Urinary bladder (tissue), 4 donors: Measurements from ENCODE around the gene PTPRO. TPM values are rescaled to one million over a fixed set of nuclear protein-coding genes. Genes with fewer than 3 reads are reported as not detected.

Experiments used
- DNase-seq: peaks from one replicate; pipeline ENCODE4 v3.0.0-alpha.2; 2015; ENCODE audit errors: extremely low spot score
- H3K27ac ChIP-seq: one replicate; pipeline ENCODE4 v1.5.1; 2013; ENCODE audit warnings: low read depth, mild to moderate bottlenecking, moderate library complexity
- H3K36me3 ChIP-seq: one replicate; pipeline ENCODE4 v1.6.1; 2013; ENCODE audit warnings: mild to moderate bottlenecking, moderate library complexity; ENCODE audit not compliant: insufficient read depth
- H3K4me1 ChIP-seq: one replicate; pipeline ENCODE4 v1.6.1; 2013; ENCODE audit warnings: mild to moderate bottlenecking, moderate library complexity; ENCODE audit not compliant: insufficient read depth
- H3K4me3 ChIP-seq: one replicate; pipeline ENCODE4 v1.5.1; 2013; ENCODE audit warnings: low read depth, low read length
- WGBS: extraction: QIAGEN DNeasy Blood & Tissue Kit; methylation state at CpG from one replicate; pipeline ENCODE4 v1.1.7; 2013; 5-methylcytosine and 5-hydroxymethylcytosine counted together
- polyA plus RNA-seq: library from polyadenylated mRNA; stranded (reverse); fragments of 200-250 nt; gene quantifications from one replicate; pipeline ENCODE4 v1.2.3, GENCODE V29; 2013
- total RNA-seq: library from RNA; depleted of rRNA; stranded (reverse); fragments of >200 nt; gene quantifications from one replicate; pipeline ENCODE4 v1.2.3, GENCODE V29; 2014
- donor health status: healthy with polysubstance abuse.
- donor health status: healthy.

PTPRO gene
- total and polyA plus RNA-seq, 2 donors = 0.91 to 4.8 TPM

- Histone ChIP-seq H3K4me3 (no peak overlapping the region), H3K27ac (no peak overlapping the region), H3K36me3 (no peaks in the 10 kb centered on the region), H3K4me1 (peaks cover 2% of the 10 kb centered on the region)
- WGBS = 71% methylated on average over 1 of the region's 1 CpG
- DNase-seq = no peak
These were observed 1.4 kb upstream of the PTPRO start for GRCh38 chr12:15320881-15321280.

DNA sequence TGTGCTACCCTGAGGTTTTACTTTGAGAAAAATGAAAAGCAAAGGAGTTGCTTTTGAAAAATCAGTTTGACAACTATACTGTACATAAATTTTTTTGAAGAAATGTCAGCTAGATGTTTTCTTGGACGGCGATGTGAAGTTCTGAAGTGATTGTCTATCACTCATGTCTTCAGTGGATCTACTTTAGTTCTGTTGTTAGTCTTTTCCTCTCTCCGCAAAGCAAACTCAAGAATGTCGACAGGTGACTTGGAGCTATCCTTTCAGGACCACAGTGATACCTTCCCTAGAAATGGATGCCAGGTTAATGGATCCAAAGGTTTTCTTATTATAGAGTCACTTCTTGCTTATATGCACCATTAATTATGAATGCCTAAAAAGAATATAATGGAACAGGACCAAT lies 1.2 kb downstream of the PTPRO start:
- Histone ChIP-seq H3K4me3 (no peak overlapping the region), H3K4me1 (peaks cover 2% of the 10 kb centered on the region), H3K36me3 (no peaks in the 10 kb centered on the region), H3K27ac (no peak overlapping the region)
- 21% methylated on average over 4 of the region's 4 CpGs for WGBS
- DNase-seq = no peak

DNA sequence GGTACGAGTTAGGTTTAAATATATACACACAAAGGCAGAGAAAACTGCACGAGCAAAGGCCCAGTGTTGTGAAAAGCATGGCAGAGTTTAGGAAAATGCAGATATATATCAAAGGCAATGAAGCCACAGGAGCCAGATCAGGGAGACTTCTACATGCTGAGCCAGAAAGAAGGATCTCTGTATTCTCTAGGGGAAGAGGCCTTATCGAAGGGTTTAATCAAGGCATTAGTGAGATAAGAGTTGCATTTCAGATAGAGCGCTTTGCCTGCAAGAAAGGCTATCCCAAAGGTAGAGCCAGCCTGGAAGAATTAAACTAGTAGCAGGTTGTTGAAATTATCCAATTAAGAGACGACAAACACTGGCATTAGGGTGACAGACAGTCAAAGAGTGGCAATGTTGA lies 7.6 kb downstream of the PTPRO start:
- WGBS = 74% methylated on average over 5 of the region's 5 CpGs
- no peaks in the 10 kb centered on the region for H3K4me1 ChIP-seq
- H3K4me3 ChIP-seq = no peak overlapping the region
- DNase-seq = no peak
- H3K27ac ChIP-seq = no peak overlapping the region
- H3K36me3 ChIP-seq = no peaks in the 10 kb centered on the region

DNA sequence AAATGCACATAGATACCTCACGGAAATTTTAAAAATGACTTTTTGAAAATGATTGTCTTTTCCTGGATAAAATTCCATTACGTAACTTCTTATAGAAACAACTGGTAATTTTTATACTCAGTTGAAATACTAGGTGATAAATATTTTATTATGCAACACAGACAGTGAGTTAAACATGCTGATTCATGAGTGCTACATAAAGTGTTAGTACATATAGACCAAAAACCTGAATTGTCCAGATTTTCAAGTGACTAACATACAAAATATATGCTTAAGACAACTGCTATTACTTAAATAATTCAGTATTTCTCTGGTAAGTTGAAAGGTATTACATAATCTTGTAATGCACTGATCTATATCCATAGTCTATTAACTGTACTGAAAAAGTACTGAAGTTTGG lies 11.9 kb downstream of the PTPRO start:
- Histone ChIP-seq H3K4me3 (no peak overlapping the region), H3K4me1 (no peaks in the 10 kb centered on the region), H3K36me3 (no peaks in the 10 kb centered on the region), H3K27ac (no peak overlapping the region)
- 82% methylated on average over 2 of the region's 2 CpGs for WGBS
- DNase-seq = no peak

- H3K4me3 ChIP-seq = no peak overlapping the region
- H3K4me1 ChIP-seq = no peaks in the 10 kb centered on the region
- DNase-seq = no peak
- 76% methylated on average over 2 of the region's 2 CpGs for WGBS
- H3K36me3 ChIP-seq = no peaks in the 10 kb centered on the region
- H3K27ac ChIP-seq = no peak overlapping the region
These were observed 13.7 kb downstream of the PTPRO start for GRCh38 chr12:15335959-15336358.

- no peaks in the 10 kb centered on the region for H3K36me3 ChIP-seq
- no peak for DNase-seq
- no peak overlapping the region for H3K4me3 ChIP-seq
- no peaks in the 10 kb centered on the region for H3K4me1 ChIP-seq
- 64% methylated on average over 9 of the region's 9 CpGs for WGBS
- H3K27ac ChIP-seq = no peak overlapping the region
These were observed 14.7 kb downstream of the PTPRO start for GRCh38 chr12:15336768-15337553.

GRCh38 chr12:15341371-15341770 lies 19.1 kb downstream of the PTPRO start:
- no peak for DNase-seq
- no peak overlapping the region for H3K4me3 ChIP-seq
- H3K4me1 ChIP-seq = no peaks in the 10 kb centered on the region
- H3K27ac ChIP-seq = no peak overlapping the region
- H3K36me3 ChIP-seq = no peaks in the 10 kb centered on the region

GRCh38 chr12:15344561-15344960 lies 22.3 kb downstream of the PTPRO start:
- H3K4me3 ChIP-seq = no peak overlapping the region
- H3K36me3 ChIP-seq = no peaks in the 10 kb centered on the region
- DNase-seq = no peak
- WGBS = 91% methylated on average over 4 of the region's 4 CpGs
- no peaks in the 10 kb centered on the region for H3K4me1 ChIP-seq
- H3K27ac ChIP-seq = no peak overlapping the region

DNA sequence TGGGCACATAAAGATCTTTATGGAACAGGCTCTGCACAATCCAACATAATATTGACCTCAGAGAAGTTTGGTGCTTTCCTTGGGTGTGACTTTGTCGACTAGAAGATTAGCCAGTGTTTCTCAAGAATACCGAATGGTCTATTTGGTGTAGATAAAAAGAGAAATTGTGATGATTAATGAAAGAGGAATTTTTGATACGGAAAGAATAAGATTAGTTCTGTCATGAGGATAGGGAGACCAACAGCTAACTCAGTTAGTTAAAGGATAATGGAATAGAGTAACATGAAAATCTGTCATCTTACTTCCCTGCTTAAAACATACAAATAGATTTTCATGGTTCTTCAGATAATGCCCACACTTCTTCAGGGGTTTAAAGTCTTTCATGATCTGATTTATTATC lies 24.2 kb downstream of the PTPRO start:
- 68% methylated on average over 3 of the region's 3 CpGs for WGBS
- DNase-seq = no peak

GRCh38 chr12:15350643-15351042 lies 28.3 kb downstream of the PTPRO start:
- 41% methylated on average over 1 of the region's 1 CpG for WGBS
- peak; percentile 4 for DNase-seq
- H3K4me1 ChIP-seq = no peaks in the 10 kb centered on the region
- H3K36me3 ChIP-seq = no peaks in the 10 kb centered on the region
- H3K27ac ChIP-seq = no peak overlapping the region
- H3K4me3 ChIP-seq = no peak overlapping the region

More for the DNA sequence above, 24.2 kb downstream of the PTPRO start:
- no peaks in the 10 kb centered on the region for H3K4me1 ChIP-seq
- no peaks in the 10 kb centered on the region for H3K36me3 ChIP-seq
- H3K4me3 ChIP-seq = no peak overlapping the region
- no peak overlapping the region for H3K27ac ChIP-seq

DNA sequence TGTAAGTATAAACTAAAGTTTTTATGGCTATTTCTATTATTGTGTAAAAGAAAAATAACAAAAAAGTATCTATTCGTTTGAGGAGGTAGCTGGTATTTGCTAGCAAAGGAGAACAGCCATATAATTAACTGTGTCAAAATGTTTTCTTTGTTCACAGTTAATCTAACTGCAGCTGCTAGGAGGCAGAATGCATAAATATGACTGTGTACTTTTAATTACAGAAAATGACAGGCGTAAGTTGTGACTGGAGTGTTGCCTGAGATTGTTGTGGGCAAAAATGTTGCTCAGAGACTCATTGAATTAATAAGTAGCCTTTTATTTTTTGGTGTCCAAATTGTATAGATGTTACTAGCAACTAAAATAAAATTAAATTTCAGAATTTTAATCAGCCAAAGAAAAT lies 33.5 kb downstream of the PTPRO start:
- Histone ChIP-seq H3K27ac (no peak overlapping the region), H3K36me3 (no peaks in the 10 kb centered on the region), H3K4me3 (no peak overlapping the region), H3K4me1 (no peaks in the 10 kb centered on the region)
- WGBS = 76% methylated on average over 2 of the region's 2 CpGs
- no peak for DNase-seq

- DNase-seq = no peak
- Histone ChIP-seq H3K4me3 (no peak overlapping the region), H3K36me3 (no peaks in the 10 kb centered on the region), H3K4me1 (no peaks in the 10 kb centered on the region), H3K27ac (no peak overlapping the region)
- WGBS = 69% methylated on average over 3 of the region's 3 CpGs
These were observed 34.6 kb downstream of the PTPRO start for GRCh38 chr12:15356951-15357364.

GRCh38 chr12:15364221-15365160 lies 42.2 kb downstream of the PTPRO start:
- WGBS = 52% methylated on average over 4 of the region's 4 CpGs
- peak; percentile 18 for DNase-seq

GRCh38 chr12:15368812-15369211 lies 46.5 kb downstream of the PTPRO start:
- no peak overlapping the region for H3K27ac ChIP-seq
- no peak for DNase-seq
- no peak overlapping the region for H3K4me3 ChIP-seq
- 53% methylated on average over 4 of the region's 4 CpGs for WGBS
- H3K4me1 ChIP-seq = no peaks in the 10 kb centered on the region
- no peaks in the 10 kb centered on the region for H3K36me3 ChIP-seq

More at GRCh38 chr12:15364221-15365160, 42.2 kb downstream of the PTPRO start:
- H3K27ac ChIP-seq = no peak overlapping the region
- H3K4me3 ChIP-seq = no peak overlapping the region
- H3K4me1 ChIP-seq = no peaks in the 10 kb centered on the region
- H3K36me3 ChIP-seq = no peaks in the 10 kb centered on the region
